GM21515 (cell line): ENCODE results near the gene LHFPL4.
"Not testable (repeated sequence)": the region's sequence is repeated elsewhere in the genome, so short reads cannot be mapped to it uniquely, and the experiment has no call there.

Experiments used
- ATAC-seq: cut with Tn5 transposase; IDR thresholded peaks from one replicate; pipeline ENCODE4 v1.9.1; 2021; ENCODE audit not compliant: unreplicated experiment

Gene LHFPL4

DNA sequence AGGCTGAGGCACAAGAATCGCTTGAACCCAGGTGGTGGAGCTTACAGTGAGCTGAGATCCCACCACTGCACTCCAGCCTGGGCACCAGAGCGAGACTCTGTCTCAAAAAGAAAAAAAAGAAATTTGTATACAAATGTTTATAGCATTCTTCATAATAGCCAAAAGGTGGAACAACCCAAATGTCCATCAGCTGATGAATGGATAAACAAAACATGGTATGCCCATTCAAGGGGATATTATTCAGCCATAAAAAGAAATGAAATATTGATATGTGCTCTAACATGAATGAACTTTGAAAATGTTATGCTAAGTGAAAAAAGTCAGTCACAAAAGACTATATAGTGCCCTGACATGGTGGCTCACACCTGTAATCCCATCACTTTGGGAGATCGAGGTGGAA is 11.4 kb downstream of the LHFPL4 start:
- no peak for ATAC-seq

DNA sequence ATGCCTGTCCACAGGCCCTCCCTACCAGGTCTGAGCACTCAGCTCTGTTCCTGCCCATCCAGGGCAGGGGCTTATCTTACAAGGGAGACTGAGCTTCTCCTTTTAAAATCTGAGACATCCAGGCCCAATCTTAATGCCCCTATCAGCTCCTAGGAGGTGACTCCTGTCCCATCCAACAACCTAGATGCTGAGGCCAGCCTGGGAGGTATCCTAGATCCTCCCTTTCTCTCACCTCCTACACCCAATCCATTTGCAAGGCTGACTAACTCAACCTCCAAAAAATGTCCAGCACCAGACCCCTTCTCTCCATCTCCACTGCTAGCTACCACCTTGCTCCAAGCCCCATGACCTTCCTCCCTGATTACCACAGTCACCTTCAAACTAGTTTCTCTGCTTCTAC is 17.4 kb downstream of the LHFPL4 start:
- no peak for ATAC-seq

- ATAC-seq: no peak
Observed at GRCh38 chr3:9534429-9534828, 19.2 kb downstream of the LHFPL4 start.

DNA sequence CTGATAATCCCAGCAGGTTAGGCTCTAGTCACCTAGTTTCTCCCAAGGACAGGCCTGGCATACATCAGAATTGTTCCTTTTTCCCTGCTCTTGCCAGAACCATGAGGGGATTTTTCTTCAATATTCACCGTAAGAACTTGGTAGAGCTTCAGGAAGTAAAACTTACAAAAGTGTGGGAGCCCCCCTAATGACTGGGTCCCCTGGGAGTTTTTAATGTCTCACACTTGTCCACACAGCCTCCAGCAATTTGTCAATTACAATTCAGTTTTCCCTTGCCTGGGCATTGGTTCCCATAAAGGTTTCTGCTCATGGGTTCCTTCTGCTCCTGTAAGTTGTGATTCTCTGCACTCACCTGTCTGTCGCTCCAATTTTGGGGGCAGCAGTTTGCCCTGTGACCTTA is 28.5 kb downstream of the LHFPL4 start:
- ATAC-seq: no peak

GRCh38 chr3:9514956-9515355 is 38.7 kb downstream of the LHFPL4 start:
- no peak for ATAC-seq

GRCh38 chr3:9514306-9514705 is 39.3 kb downstream of the LHFPL4 start:
- no peak for ATAC-seq

DNA sequence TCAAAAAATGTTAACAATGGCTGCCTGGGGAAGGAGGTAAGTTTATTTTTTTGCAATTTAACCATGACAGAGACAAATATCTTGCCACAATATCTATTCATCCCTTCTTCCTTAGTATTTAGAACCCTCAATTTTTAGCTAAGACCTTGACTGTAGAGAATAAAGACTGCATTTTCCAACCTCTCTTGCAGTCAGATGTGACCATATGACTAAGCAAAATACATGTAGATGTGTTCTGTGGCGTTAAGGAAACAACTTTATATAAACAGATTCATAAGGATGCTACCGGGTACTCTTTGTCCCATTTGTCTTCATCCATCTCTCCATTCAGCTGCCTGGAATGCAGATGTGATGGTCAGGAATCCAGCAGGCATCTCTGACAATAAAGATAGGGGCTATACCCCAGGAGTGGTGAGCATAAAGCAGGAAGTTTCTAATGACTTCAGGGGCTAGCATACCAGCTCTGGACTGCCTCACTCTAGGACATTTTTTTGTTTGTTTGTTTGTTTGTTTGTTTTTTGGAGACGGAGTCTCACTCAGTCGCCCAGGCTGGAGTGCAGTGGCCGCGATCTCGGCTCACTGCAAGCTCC is 41.1 kb downstream of the LHFPL4 start:
- ATAC-seq: no peak

- no peak for ATAC-seq
Observed at GRCh38 chr3:9508781-9509180, 44.8 kb downstream of the LHFPL4 start.

- ATAC-seq: no peak
Observed at GRCh38 chr3:9507586-9508578, 45.7 kb downstream of the LHFPL4 start.

DNA sequence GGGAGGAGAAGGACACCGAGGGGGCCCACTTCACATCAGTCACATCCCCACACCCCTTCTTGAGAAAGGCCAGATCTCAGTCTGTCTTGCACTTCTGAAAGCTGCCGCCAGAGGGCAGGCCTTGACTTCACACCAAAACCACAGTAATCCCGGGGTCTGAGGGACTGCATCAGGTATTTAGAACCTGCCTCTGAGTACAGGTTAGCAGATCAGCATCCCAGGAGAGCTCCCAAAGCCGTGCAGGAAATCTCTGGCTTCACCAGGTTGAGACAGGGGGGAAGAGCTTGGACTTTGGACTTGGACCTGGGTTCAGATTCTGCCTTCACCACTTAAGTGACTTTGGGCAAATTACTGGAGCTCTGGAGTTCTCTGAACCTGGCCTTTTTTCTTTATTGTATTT is 50.3 kb downstream of the LHFPL4 start:
- ATAC-seq: no peak

GRCh38 chr3:9501226-9501625 is 52.4 kb downstream of the LHFPL4 start:
- ATAC-seq: no peak

DNA sequence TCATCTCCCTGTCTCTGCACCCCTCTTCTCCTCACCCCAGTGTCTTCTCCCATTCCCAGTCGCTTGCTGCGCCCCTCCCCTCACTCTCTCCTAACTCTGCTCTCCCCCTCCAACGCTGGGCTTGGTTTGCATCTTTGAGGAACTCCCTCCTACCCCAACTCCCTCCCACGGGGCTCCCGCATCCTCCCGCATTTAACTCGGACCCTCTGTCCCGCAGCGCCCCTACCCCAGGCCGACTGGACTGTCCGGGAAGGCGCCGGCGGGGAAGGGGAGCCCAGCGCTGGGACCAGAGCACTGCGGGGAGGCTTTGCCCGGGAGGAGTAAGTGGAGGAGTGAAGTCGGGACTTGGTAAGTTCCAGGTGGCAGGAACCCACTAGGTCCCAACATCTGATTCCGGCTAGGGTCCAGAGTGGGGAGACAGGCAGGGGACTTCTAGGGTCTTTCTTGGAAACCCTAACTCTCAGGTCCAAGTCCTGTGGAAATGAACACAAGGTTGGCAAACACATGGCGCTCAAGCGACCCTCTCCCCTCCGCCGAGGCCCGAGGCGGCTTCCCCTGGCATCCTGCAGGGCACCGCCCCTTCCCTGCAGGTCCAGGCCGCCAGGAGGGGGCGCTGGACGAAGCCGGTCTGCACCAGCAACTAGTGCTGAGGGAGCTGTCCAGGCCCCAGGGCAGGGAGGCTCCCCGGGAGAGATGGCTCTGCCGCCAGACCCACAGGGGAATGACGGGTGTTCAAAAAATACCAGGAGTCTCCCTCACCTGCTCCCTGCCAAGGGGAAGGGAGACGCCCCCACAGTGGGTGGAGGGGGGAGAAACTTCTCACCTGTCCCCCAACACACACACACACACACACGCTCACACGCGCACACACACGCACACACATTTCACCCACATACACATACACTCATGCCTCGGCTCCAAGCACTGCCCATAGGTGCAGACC is 53.2 kb downstream of the LHFPL4 start:
- peak; percentile 61 for ATAC-seq

DNA sequence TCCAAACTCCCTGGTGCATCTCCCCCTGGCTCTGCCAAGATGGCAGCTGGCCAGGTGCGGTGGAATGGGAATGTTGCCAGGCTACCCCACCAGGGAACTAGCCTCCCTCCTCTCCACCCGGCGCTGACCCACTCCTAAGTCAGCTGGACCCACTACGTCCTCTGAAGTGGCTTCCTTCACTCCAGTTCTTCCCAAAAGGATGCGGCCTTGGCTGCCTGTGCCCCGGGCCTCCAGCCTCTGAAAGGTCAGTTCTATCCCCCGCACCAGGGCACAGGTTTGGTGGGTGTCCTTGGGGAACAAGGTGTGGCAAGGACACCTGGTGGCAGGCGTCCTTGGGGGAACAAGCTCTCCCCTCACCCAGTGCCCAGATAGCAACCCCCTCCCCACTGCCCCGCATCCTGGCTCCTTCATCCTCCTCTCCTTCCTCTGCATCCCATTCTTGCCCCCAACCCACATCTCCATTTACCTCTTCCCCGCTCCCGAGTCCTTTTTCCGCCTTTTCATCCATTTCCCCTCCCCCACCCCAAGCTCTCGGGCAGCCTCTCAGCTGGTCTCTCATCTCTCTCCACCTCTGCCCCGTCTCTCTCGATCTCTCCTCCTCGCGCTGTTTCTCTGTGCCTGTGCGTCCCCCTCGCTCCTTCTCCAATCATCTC is 54.0 kb downstream of the LHFPL4 start:
- ATAC-seq: no peak

DNA sequence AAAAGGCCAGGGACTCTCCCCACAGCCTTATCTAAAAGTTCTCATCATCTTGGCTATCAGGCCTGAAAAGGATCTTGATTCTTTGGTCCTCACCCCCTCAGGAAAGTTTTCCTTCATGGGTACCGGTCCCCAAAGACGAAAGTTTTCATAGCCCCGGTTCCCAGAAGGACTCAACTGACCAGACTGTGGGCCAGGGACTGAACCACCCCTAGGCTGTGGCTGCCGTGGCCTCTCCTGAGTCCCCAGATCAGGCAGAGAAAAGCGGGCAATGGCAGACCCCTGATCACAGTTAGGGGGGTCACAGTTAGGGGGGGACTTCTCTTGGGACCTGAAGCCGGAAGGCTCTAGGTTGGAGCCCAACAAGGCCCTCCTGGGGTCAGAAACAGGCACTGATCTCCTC is 54.8 kb downstream of the LHFPL4 start:
- no peak for ATAC-seq

GRCh38 chr3:9497821-9498565 is 55.6 kb downstream of the LHFPL4 start:
- no peak for ATAC-seq

- no peak for ATAC-seq
Observed at GRCh38 chr3:9496893-9497292, 56.7 kb downstream of the LHFPL4 start.

DNA sequence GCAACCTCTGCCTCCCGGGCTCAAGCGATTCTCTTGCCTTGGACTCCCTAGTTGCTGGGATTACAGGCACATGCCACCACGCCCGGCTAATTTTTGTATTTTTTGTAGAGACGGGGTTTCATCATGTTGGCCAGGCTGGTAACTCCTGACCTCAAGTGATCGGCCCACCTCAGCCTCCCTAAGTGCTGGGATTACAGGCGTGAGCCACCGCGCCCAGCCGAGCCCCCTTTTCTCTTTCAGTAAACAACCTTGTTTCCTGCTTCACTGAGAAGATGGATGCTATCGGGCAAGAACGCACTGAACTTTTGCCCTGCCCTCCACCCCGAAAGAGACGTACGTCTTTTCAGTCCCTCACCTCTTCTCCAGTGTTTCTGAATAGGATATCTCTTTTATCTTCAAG is 59.6 kb downstream of the LHFPL4 start:
- not testable (repeated sequence) for ATAC-seq

- ATAC-seq: no peak
Observed at GRCh38 chr3:9491506-9491905, 62.1 kb downstream of the LHFPL4 start.

GRCh38 chr3:9485248-9485647 is 68.4 kb downstream of the LHFPL4 start:
- no peak for ATAC-seq

- no peak for ATAC-seq
Observed at GRCh38 chr3:9480265-9480664, 73.4 kb downstream of the LHFPL4 start.
